Suprapubic skin (tissue), 4 donors: Measurements from ENCODE around the gene PLCL1. TPM values are rescaled to one million over a fixed set of nuclear protein-coding genes. Genes with fewer than 3 reads are reported as not detected.

Source experiments
- DNase-seq, 2 donors: peaks; one replicate each; pipeline ENCODE4 v3.0.0-alpha.2; 2019; ENCODE audit warnings: low spot score in 2 of 2
- H3K27ac ChIP-seq: fragments of 200-600 bp; sonication (generic); one replicate; pipeline ENCODE4 v1.5.1; 2019
- H3K27me3 ChIP-seq: fragments of 200-600 bp; sonication (generic); one replicate; pipeline ENCODE4 v1.5.1; 2019
- H3K36me3 ChIP-seq: fragments of 200-600 bp; sonication (generic); one replicate; pipeline ENCODE4 v1.5.1; 2019
- H3K4me1 ChIP-seq: fragments of 200-600 bp; sonication (generic); one replicate; pipeline ENCODE4 v1.5.1; 2019
- H3K4me3 ChIP-seq: fragments of 200-600 bp; sonication (generic); one replicate; pipeline ENCODE4 v1.5.1; 2019; ENCODE audit warnings: mild to moderate bottlenecking
- H3K9me3 ChIP-seq: fragments of 200-600 bp; sonication (generic); one replicate; pipeline ENCODE4 v1.5.1; 2019
- CTCF ChIP-seq, 2 donors: fragments of 200-600 bp in 1 of 2; fragments of 450-650 bp in 1 of 2; sonication (generic) in 1 of 2; IDR thresholded peaks; one replicate each; pipeline ENCODE4 v1.5.1; 2016 to 2019; ENCODE audit warnings: antibody characterized with exemption in 2 of 2, mild to moderate bottlenecking in 1 of 2, moderate library complexity in 1 of 2
- EP300 ChIP-seq: sonication (generic); formaldehyde crosslinking; IDR thresholded peaks from one replicate; pipeline ENCODE4 v1.6.1; 2017; ENCODE audit warnings: antibody characterized with exemption
- POLR2A ChIP-seq, 2 donors: fragments of 450-650 bp; IDR thresholded peaks; one replicate each; pipeline ENCODE4 v1.6.1; 2017; ENCODE audit warnings: antibody characterized with exemption in 2 of 2, mild to moderate bottlenecking in 2 of 2, moderate library complexity in 2 of 2
- POLR2AphosphoS5 ChIP-seq, 3 donors: sonication (generic); formaldehyde crosslinking; IDR thresholded peaks; one replicate each; pipeline ENCODE4 v1.6.1; 2017; ENCODE audit warnings: antibody characterized with exemption in 3 of 3
- WGBS: methylation state at CpG from one replicate; pipeline ENCODE4 v1.1.5; 2018; 5-methylcytosine and 5-hydroxymethylcytosine counted together
- total RNA-seq, 4 donors: library from RNA; depleted of rRNA; stranded (reverse); fragments of >200 nt; gene quantifications; one replicate each; pipeline ENCODE4 v1.1.0, GENCODE V29; 2016

The PLCL1 gene
- total RNA-seq, 4 donors from 2014 or later = 2.4 to 2.6 (median 2.5) TPM

GRCh38 chr2:197915548-197916265 lies 111.3 kb downstream of the PLCL1 start:
- WGBS = 75% methylated on average over 3 of the region's 3 CpGs

GRCh38 chr2:197919487-197919886 lies 115.1 kb downstream of the PLCL1 start:
- Histone ChIP-seq H3K27me3 (no peaks in the 10 kb centered on the region), H3K4me1 (peaks cover 11% of the 10 kb centered on the region), H3K4me3 (no peak overlapping the region), H3K27ac (no peak overlapping the region), H3K9me3 (no peaks in the 10 kb centered on the region), H3K36me3 (no peaks in the 10 kb centered on the region)
- DNase-seq = no peak
- TF ChIP-seq EP300 (no peak), POLR2A (IDR thresholded peaks at IDR 0.05) (no peak), POLR2AphosphoS5 (IDR thresholded peaks at IDR 0.05) (no peak), CTCF (IDR thresholded peaks at IDR 0.05) (no peak)

More at GRCh38 chr2:197915548-197916265, 111.3 kb downstream of the PLCL1 start:
- no peaks in the 10 kb centered on the region for H3K9me3 ChIP-seq
- peaks cover 11% of the 10 kb centered on the region for H3K4me1 ChIP-seq
- H3K27me3 ChIP-seq = no peaks in the 10 kb centered on the region
- no peak for DNase-seq
- no peaks in the 10 kb centered on the region for H3K36me3 ChIP-seq
- H3K27ac ChIP-seq = no peak overlapping the region
- no peak overlapping the region for H3K4me3 ChIP-seq
- TF ChIP-seq POLR2AphosphoS5 (IDR thresholded peaks at IDR 0.05) = no peak
- TF ChIP-seq POLR2A (IDR thresholded peaks at IDR 0.05) = no peak
- no peak for TF ChIP-seq EP300
- no peak for TF ChIP-seq CTCF (IDR thresholded peaks at IDR 0.05)

GRCh38 chr2:197920088-197920487 lies 115.7 kb downstream of the PLCL1 start:
- Histone ChIP-seq H3K4me3 (no peak overlapping the region), H3K36me3 (no peaks in the 10 kb centered on the region), H3K27ac (no peak overlapping the region), H3K27me3 (no peaks in the 10 kb centered on the region), H3K4me1 (peaks cover 11% of the 10 kb centered on the region), H3K9me3 (no peaks in the 10 kb centered on the region)
- no peak for TF ChIP-seq POLR2AphosphoS5 (IDR thresholded peaks at IDR 0.05)
- TF ChIP-seq EP300 = no peak
- no peak for TF ChIP-seq POLR2A (IDR thresholded peaks at IDR 0.05)
- TF ChIP-seq CTCF (IDR thresholded peaks at IDR 0.05) = no peak
- DNase-seq = no peak
- WGBS = 81% methylated on average over 1 of the region's 1 CpG

GRCh38 chr2:197920592-197921201 lies 116.3 kb downstream of the PLCL1 start:
- peaks cover 7% of the 10 kb centered on the region for H3K4me1 ChIP-seq
- H3K27ac ChIP-seq = no peak overlapping the region
- H3K4me3 ChIP-seq = no peak overlapping the region
- no peaks in the 10 kb centered on the region for H3K36me3 ChIP-seq
- no peak for DNase-seq
- WGBS = 83% methylated on average over 5 of the region's 5 CpGs
- no peak for TF ChIP-seq POLR2AphosphoS5 (IDR thresholded peaks at IDR 0.05)
- no peak for TF ChIP-seq EP300
- no peak for TF ChIP-seq CTCF (IDR thresholded peaks at IDR 0.05)
- no peak for TF ChIP-seq POLR2A (IDR thresholded peaks at IDR 0.05)
- H3K27me3 ChIP-seq = no peaks in the 10 kb centered on the region
- no peaks in the 10 kb centered on the region for H3K9me3 ChIP-seq

GRCh38 chr2:197924483-197924882 lies 120.1 kb downstream of the PLCL1 start:
- H3K27ac ChIP-seq = no peak overlapping the region
- H3K27me3 ChIP-seq = no peaks in the 10 kb centered on the region
- no peaks in the 10 kb centered on the region for H3K9me3 ChIP-seq
- DNase-seq = no peak
- H3K36me3 ChIP-seq = no peaks in the 10 kb centered on the region
- H3K4me3 ChIP-seq = no peak overlapping the region
- TF ChIP-seq POLR2AphosphoS5 (IDR thresholded peaks at IDR 0.05) (no peak), POLR2A (IDR thresholded peaks at IDR 0.05) (no peak), EP300 (no peak), CTCF (IDR thresholded peaks at IDR 0.05) (no peak)
- 91% methylated on average over 5 of the region's 5 CpGs for WGBS
- H3K4me1 ChIP-seq = no peaks in the 10 kb centered on the region
